Prostate gland (tissue), 2 donors: ENCODE data around the gene MYO5A. TPM values are rescaled to one million over a fixed set of nuclear protein-coding genes. Genes with fewer than 3 reads are reported as not detected.
"Not testable (repeated sequence)": the region's sequence is repeated elsewhere in the genome, so short reads cannot be mapped to it uniquely, and the experiment has no call there.

Experiments
- DNase-seq: peaks from one replicate; pipeline ENCODE4 v3.0.0-alpha.2; 2019; ENCODE audit warnings: low spot score
- H3K27ac ChIP-seq, 2 donors: fragments of 200-600 bp; sonication (generic); 2 replicates each; pipeline ENCODE4 v1.5.1; 2017 to 2019
- H3K27me3 ChIP-seq: fragments of 200-600 bp; sonication (generic); replicated peaks from 2 replicates; pipeline ENCODE4 v1.5.1; 2019; ENCODE audit not compliant: insufficient read depth
- H3K36me3 ChIP-seq, 2 donors: fragments of 200-600 bp; sonication (generic); 1 replicate in 1 of 2; 2 replicates in 1 of 2; pipeline versions ENCODE4 v1.5.1 to v1.8.1; 2017 to 2019
- H3K4me1 ChIP-seq: fragments of 200-600 bp; sonication (generic); replicated peaks from 2 replicates; pipeline ENCODE4 v1.5.1; 2019
- H3K4me3 ChIP-seq, 2 donors: fragments of 200-600 bp; sonication (generic); 2 replicates each; pipeline ENCODE4 v1.5.1; 2017 to 2019
- H3K9me3 ChIP-seq: fragments of 200-600 bp; sonication (generic); 2 replicates; pipeline ENCODE4 v1.5.1; 2017
- POLR2A ChIP-seq: fragments of 450-650 bp; IDR thresholded peaks from one replicate; pipeline ENCODE4 v1.6.1; 2016; ENCODE audit warnings: antibody characterized with exemption, mild to moderate bottlenecking
- POLR2AphosphoS5 ChIP-seq: sonication (generic); formaldehyde crosslinking; IDR thresholded peaks from one replicate; pipeline ENCODE4 v1.6.1; 2017; ENCODE audit warnings: antibody characterized with exemption
- WGBS: methylation state at CpG from one replicate; pipeline ENCODE4 v1.1.5; 2018; 5-methylcytosine and 5-hydroxymethylcytosine counted together
- intact Hi-C: fragments of 100-400 bp; cut with DNase I; formaldehyde crosslinking; loops from one replicate; pipeline ENCODE4 v1.14.2; 2022
- total RNA-seq, 2 donors: library from RNA; depleted of rRNA; stranded (reverse); fragments of >200 nt; gene quantifications; one replicate each; pipeline ENCODE4 v1.1.0, GENCODE V29; 2016
- TF ChIP-seq, protein P1 (sequence below), 4 experiments: fragments of 200-600 bp in 2 of 4; fragments of 450-650 bp in 2 of 4; sonication (generic) in 2 of 4; IDR thresholded peaks; 1 replicate in 3 of 4; 2 replicates in 1 of 4; pipeline ENCODE4 v1.5.1; 2016 to 2019; ENCODE audit warnings: antibody characterized with exemption in 4 of 4, mild to moderate bottlenecking in 2 of 4, moderate library complexity in 2 of 4

Gene MYO5A
- total RNA-seq, 2 donors from 2014 or later, result 24.9 to 41.9 TPM

DNA sequence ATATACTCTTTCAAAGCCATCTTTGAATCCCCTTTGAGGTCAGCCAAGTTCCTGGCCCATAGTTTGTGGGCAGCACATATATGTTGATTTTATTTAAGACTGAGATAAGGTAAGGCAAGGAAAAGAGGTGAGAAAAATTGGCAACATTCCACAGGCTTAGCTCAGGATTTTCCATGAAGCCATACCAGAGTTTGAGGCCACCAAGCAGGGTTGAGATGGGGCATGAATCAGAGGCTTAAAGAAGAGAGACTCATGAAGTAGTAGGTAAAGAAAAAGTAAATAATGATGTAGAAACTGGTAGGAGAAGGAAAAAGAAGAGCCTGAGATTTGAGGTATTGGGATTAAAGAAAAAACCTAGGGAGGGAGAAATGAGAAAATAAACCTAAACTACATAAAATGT lies 89.2 kb downstream of the MYO5A start:
- H3K4me3 ChIP-seq, result no peak overlapping the region
- no peak for DNase-seq
- no peaks in the 10 kb centered on the region for H3K9me3 ChIP-seq
- no peaks in the 10 kb centered on the region for H3K4me1 ChIP-seq
- H3K27ac ChIP-seq, result no peak overlapping the region
- H3K36me3 ChIP-seq, result no peaks in the 10 kb centered on the region
- TF ChIP-seq, protein P1, sequence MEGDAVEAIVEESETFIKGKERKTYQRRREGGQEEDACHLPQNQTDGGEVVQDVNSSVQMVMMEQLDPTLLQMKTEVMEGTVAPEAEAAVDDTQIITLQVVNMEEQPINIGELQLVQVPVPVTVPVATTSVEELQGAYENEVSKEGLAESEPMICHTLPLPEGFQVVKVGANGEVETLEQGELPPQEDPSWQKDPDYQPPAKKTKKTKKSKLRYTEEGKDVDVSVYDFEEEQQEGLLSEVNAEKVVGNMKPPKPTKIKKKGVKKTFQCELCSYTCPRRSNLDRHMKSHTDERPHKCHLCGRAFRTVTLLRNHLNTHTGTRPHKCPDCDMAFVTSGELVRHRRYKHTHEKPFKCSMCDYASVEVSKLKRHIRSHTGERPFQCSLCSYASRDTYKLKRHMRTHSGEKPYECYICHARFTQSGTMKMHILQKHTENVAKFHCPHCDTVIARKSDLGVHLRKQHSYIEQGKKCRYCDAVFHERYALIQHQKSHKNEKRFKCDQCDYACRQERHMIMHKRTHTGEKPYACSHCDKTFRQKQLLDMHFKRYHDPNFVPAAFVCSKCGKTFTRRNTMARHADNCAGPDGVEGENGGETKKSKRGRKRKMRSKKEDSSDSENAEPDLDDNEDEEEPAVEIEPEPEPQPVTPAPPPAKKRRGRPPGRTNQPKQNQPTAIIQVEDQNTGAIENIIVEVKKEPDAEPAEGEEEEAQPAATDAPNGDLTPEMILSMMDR (IDR thresholded peaks at IDR 0.05), result no peak
- intact Hi-C loops, result no loop called here
- H3K27me3 ChIP-seq, result no peaks in the 10 kb centered on the region

DNA sequence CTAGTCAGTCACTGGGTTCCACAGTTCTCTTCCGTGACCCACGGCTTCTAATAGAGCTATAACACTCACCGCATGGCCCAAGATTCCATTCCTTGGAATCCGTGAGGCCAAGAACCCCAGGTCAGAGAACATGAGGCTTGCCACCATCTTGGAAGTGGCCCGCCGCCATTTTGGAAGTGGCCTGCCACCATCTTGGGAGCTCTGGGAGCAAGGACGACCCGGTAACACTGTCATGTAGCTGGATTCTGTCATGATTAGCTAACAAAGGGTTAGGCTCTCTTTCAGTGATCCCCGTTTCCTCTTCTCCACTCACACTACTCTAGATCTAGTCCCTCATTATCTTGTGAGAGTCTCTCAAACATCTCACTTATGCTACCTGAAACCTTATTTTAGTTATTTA lies 89.6 kb downstream of the MYO5A start:
- intact Hi-C loops, H3K4me1 ChIP-seq, DNase-seq, H3K9me3 ChIP-seq, H3K4me3 ChIP-seq, H3K27me3 ChIP-seq, H3K27ac ChIP-seq, H3K36me3 ChIP-seq: not testable (repeated sequence)
- 97% methylated on average over 9 of the region's 9 CpGs for WGBS

DNA sequence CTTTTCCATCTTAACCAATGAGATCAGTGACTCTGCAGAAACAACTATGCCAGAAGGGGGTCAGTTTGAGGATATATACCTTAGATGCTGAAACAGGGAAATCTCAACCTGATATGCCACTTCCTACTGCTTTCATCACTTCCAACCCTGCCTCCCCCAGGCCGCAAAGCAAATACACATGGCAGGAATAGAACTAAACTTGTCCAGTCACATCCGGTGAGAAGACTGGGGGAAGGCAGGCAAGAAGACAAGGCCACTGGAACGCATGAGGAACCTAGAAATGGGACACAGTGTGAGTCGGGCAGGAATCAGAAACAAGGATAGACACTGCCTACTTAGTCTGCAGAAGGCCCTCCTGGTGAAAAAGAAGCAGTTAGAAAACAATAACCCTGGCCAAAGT lies 90.6 kb downstream of the MYO5A start:
- no peak overlapping the region for H3K4me3 ChIP-seq
- intact Hi-C loops, result no loop called here
- no peak for DNase-seq
- H3K27me3 ChIP-seq, result no peaks in the 10 kb centered on the region
- WGBS, result 88% methylated on average over 4 of the region's 4 CpGs
- TF ChIP-seq POLR2A (no peak), POLR2AphosphoS5 (no peak)
- TF ChIP-seq, protein P1 (IDR thresholded peaks at IDR 0.05), result no peak
- H3K9me3 ChIP-seq, result no peaks in the 10 kb centered on the region
- no peaks in the 10 kb centered on the region for H3K36me3 ChIP-seq
- no peak overlapping the region for H3K27ac ChIP-seq
- no peaks in the 10 kb centered on the region for H3K4me1 ChIP-seq

DNA sequence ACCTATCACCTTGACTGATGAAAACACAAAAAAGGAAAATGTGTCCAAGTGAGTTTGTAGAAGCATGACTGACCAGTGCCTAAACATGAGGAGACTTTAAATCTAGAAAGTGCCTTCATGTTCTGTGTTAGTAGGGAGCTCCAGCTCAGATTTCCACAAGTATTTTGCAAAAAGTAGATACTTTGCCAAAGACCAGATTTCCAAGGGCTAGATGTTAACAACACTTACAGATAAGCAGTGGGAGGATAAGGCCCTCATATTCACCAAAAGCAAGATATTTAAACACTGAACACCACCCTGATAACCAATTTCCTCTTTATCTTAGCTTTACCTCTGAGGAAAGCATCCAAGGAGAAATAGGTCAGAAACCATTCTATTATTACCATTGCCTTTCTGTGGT lies 91.0 kb downstream of the MYO5A start:
- Histone ChIP-seq H3K4me1 (no peaks in the 10 kb centered on the region), H3K9me3 (no peaks in the 10 kb centered on the region), H3K27me3 (no peaks in the 10 kb centered on the region), H3K36me3 (no peaks in the 10 kb centered on the region), H3K4me3 (no peak overlapping the region), H3K27ac (no peak overlapping the region)
- TF ChIP-seq, protein P1 (IDR thresholded peaks at IDR 0.05), result no peak
- no peak for TF ChIP-seq POLR2A
- no peak for TF ChIP-seq POLR2AphosphoS5
- DNase-seq, result no peak
- intact Hi-C loops, result no loop called here

DNA sequence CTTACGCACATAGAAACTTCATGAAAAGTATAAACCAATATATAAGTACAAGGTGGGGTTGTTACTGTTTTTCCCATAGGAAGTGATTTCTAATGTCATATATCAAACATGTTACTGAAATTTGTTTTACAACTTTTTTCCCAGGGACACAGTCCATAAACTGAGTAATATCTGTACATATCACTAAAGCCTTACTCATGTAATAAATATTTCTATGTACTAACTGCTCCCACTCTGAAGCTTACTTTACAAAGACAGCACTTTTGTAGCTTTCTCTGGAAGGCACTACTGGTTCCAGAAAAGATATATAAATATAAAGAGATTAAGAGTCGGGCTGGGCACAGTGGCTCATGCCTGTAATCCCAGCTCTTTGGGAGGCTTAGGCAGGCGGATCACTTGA lies 91.7 kb downstream of the MYO5A start:
- Histone ChIP-seq H3K36me3 (no peaks in the 10 kb centered on the region), H3K4me3 (no peak overlapping the region), H3K27ac (no peak overlapping the region), H3K9me3 (no peaks in the 10 kb centered on the region), H3K4me1 (no peaks in the 10 kb centered on the region), H3K27me3 (no peaks in the 10 kb centered on the region)
- no peak for DNase-seq
- WGBS, result 71% methylated on average over 3 of the region's 3 CpGs
- no peak for TF ChIP-seq POLR2AphosphoS5
- no peak for TF ChIP-seq POLR2A
- TF ChIP-seq, protein P1 (IDR thresholded peaks at IDR 0.05), result no peak
- intact Hi-C loops, result no loop called here

DNA sequence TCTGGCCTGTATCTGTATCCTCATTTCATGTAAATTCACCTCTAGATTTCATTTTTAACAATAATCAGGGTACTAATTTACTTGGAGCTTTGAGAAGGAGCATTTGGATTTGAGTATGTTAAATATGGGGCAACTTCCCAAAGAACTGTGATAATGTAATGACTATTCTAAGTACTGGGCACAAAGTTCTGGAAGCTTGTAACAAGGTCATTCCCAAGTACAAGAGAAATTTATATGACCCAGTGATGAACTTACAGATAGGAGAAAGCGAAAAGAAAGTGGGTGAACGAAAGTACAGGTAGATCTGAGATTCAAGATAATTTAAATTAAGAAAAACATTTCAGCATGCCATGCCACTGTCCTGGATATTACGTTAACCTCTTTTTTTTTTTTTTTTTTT lies 93.8 kb downstream of the MYO5A start:
- no peaks in the 10 kb centered on the region for H3K36me3 ChIP-seq
- 90% methylated on average over 3 of the region's 3 CpGs for WGBS
- TF ChIP-seq POLR2AphosphoS5 (no peak), POLR2A (no peak)
- TF ChIP-seq, protein P1 (IDR thresholded peaks at IDR 0.05), result no peak
- H3K27me3 ChIP-seq, result no peaks in the 10 kb centered on the region
- no peaks in the 10 kb centered on the region for H3K4me1 ChIP-seq
- no peak overlapping the region for H3K27ac ChIP-seq
- H3K9me3 ChIP-seq, result no peaks in the 10 kb centered on the region
- intact Hi-C loops, result no loop called here
- DNase-seq, result no peak
- no peak overlapping the region for H3K4me3 ChIP-seq
